Measurements from ENCODE around the gene TRIB2. TPM values are rescaled to one million over a fixed set of nuclear protein-coding genes. Genes with fewer than 3 reads are reported as not detected.

The TRIB2 gene
- total RNA-seq, 1 donor from 2014 or later = 142 TPM

DNA sequence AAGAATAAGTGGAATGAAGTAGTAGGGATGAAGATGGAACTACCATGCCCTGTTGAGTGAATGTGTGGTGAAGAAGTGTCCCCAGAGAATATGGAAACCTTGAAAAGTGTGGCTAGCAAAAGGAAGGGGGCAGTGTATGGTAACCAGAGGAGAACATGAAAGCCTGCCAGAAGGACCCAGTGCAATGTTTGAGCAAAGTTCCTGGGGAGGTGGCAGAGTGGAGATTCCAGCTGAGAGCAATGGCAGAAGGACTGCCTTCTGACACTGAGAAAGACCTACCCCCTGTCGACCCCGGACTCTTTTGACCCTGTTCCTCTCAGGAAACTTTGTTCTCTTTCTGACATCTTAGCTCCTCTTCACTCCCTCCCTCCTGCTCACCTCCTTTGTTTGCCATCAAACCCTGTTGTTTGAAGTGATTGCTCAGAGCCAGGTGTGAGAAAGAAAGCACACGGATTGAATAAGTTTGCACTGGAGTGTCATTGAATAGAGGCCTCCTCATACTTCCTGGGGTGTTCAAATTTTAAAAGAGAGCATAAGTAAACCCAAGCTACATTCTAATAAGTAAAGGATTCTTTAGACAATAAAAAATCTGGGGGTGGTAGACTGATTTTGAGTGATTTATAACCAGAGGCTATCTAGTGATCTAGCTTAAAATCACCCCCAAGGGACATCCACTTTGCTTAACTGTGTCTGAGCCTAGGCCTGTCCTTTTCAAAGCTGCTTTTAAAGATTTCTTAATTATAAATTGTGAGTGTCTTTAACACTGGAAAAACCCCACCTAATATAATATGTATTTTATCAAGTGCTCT lies 57.1 kb downstream of the TRIB2 start:
- H3K36me3 Mint-ChIP-seq (ENCODE audit: unreplicated experiment) = no peaks in the 10 kb centered on the region
- peak overlapping the region; percentile 35 for H3K27ac Mint-ChIP-seq (ENCODE audit: unreplicated experiment)
- H3K4me3 Mint-ChIP-seq (ENCODE audit: unreplicated experiment) = no peak overlapping the region
- no peak for DNase-seq (ENCODE audit: extremely low spot score, unreplicated experiment)
- H3K27me3 Mint-ChIP-seq (ENCODE audit: unreplicated experiment) = peaks cover 4% of the 10 kb centered on the region
- H3K9me3 Mint-ChIP-seq (ENCODE audit: unreplicated experiment) = peaks cover 4% of the 10 kb centered on the region
- H3K4me1 Mint-ChIP-seq (ENCODE audit: unreplicated experiment) = peaks cover 32% of the 10 kb centered on the region
- TF ChIP-seq, protein P1, sequence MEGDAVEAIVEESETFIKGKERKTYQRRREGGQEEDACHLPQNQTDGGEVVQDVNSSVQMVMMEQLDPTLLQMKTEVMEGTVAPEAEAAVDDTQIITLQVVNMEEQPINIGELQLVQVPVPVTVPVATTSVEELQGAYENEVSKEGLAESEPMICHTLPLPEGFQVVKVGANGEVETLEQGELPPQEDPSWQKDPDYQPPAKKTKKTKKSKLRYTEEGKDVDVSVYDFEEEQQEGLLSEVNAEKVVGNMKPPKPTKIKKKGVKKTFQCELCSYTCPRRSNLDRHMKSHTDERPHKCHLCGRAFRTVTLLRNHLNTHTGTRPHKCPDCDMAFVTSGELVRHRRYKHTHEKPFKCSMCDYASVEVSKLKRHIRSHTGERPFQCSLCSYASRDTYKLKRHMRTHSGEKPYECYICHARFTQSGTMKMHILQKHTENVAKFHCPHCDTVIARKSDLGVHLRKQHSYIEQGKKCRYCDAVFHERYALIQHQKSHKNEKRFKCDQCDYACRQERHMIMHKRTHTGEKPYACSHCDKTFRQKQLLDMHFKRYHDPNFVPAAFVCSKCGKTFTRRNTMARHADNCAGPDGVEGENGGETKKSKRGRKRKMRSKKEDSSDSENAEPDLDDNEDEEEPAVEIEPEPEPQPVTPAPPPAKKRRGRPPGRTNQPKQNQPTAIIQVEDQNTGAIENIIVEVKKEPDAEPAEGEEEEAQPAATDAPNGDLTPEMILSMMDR (IDR thresholded peaks at IDR 0.05) = no peak

DNA sequence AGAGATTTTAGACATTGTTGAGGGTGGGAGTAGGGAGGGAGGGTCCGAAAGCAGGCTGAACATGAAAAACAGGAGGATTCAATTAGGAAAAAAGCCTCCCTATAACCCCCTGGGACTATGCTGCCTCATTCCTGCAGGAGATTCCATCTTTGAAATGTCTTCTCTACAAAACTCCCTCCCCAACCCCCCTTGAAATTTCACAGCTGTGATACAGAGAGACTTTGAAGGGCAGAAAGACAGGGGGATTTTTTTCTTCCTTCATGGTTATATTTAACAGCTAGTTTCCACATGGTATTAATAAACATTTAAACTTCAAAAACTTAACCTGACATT lies 57.6 kb downstream of the TRIB2 start:
- Mint-ChIP-seq H3K27me3 (ENCODE audit: unreplicated experiment) (peaks cover 3% of the 10 kb centered on the region), H3K9me3 (ENCODE audit: unreplicated experiment) (peaks cover 4% of the 10 kb centered on the region), H3K4me1 (ENCODE audit: unreplicated experiment) (peaks cover 32% of the 10 kb centered on the region), H3K27ac (ENCODE audit: unreplicated experiment) (peak overlapping the region; percentile 53), H3K36me3 (ENCODE audit: unreplicated experiment) (no peaks in the 10 kb centered on the region), H3K4me3 (ENCODE audit: unreplicated experiment) (no peak overlapping the region)
- TF ChIP-seq, protein P1 (IDR thresholded peaks at IDR 0.05) = no peak
- DNase-seq (ENCODE audit: extremely low spot score, unreplicated experiment) = no peak

- H3K27ac Mint-ChIP-seq (ENCODE audit: unreplicated experiment) = no peak overlapping the region
- TF ChIP-seq, protein P1 (IDR thresholded peaks at IDR 0.05) = no peak
- H3K27me3 Mint-ChIP-seq (ENCODE audit: unreplicated experiment) = no peaks in the 10 kb centered on the region
- DNase-seq (ENCODE audit: extremely low spot score, unreplicated experiment) = no peak
- H3K36me3 Mint-ChIP-seq (ENCODE audit: unreplicated experiment) = no peaks in the 10 kb centered on the region
- H3K9me3 Mint-ChIP-seq (ENCODE audit: unreplicated experiment) = peaks cover 4% of the 10 kb centered on the region
- no peak overlapping the region for H3K4me3 Mint-ChIP-seq (ENCODE audit: unreplicated experiment)
- peaks cover 32% of the 10 kb centered on the region for H3K4me1 Mint-ChIP-seq (ENCODE audit: unreplicated experiment)
Observed at GRCh38 chr2:12776521-12776961, 59.8 kb downstream of the TRIB2 start.

GRCh38 chr2:12778369-12778768 lies 61.6 kb downstream of the TRIB2 start:
- Mint-ChIP-seq H3K27ac (ENCODE audit: unreplicated experiment) (no peak overlapping the region), H3K9me3 (ENCODE audit: unreplicated experiment) (peaks cover 4% of the 10 kb centered on the region), H3K36me3 (ENCODE audit: unreplicated experiment) (no peaks in the 10 kb centered on the region), H3K4me3 (ENCODE audit: unreplicated experiment) (no peak overlapping the region), H3K4me1 (ENCODE audit: unreplicated experiment) (peaks cover 24% of the 10 kb centered on the region), H3K27me3 (ENCODE audit: unreplicated experiment) (no peaks in the 10 kb centered on the region)
- no peak for DNase-seq (ENCODE audit: extremely low spot score, unreplicated experiment)
- TF ChIP-seq, protein P1 (IDR thresholded peaks at IDR 0.05) = no peak

GRCh38 chr2:12778811-12779579 lies 62.3 kb downstream of the TRIB2 start:
- Mint-ChIP-seq H3K9me3 (ENCODE audit: unreplicated experiment) (peaks cover 4% of the 10 kb centered on the region), H3K27ac (ENCODE audit: unreplicated experiment) (no peak overlapping the region), H3K4me3 (ENCODE audit: unreplicated experiment) (no peak overlapping the region), H3K36me3 (ENCODE audit: unreplicated experiment) (no peaks in the 10 kb centered on the region), H3K27me3 (ENCODE audit: unreplicated experiment) (no peaks in the 10 kb centered on the region), H3K4me1 (ENCODE audit: unreplicated experiment) (peaks cover 18% of the 10 kb centered on the region)
- DNase-seq (ENCODE audit: extremely low spot score, unreplicated experiment) = no peak
- TF ChIP-seq, protein P1 (IDR thresholded peaks at IDR 0.05) = no peak
